GM20431 (cell line): ENCODE measurements around the gene CSNK1G2.

Experiments
- in situ Hi-C: fragments of 300-500 bp; cut with MseI, MboI; formaldehyde crosslinking; loops from one replicate; pipeline ENCODE4 v1.15.0; 2020; ENCODE audit warnings: low sequenced_read_pairs; ENCODE audit not compliant: unreplicated experiment

The CSNK1G2 gene

DNA sequence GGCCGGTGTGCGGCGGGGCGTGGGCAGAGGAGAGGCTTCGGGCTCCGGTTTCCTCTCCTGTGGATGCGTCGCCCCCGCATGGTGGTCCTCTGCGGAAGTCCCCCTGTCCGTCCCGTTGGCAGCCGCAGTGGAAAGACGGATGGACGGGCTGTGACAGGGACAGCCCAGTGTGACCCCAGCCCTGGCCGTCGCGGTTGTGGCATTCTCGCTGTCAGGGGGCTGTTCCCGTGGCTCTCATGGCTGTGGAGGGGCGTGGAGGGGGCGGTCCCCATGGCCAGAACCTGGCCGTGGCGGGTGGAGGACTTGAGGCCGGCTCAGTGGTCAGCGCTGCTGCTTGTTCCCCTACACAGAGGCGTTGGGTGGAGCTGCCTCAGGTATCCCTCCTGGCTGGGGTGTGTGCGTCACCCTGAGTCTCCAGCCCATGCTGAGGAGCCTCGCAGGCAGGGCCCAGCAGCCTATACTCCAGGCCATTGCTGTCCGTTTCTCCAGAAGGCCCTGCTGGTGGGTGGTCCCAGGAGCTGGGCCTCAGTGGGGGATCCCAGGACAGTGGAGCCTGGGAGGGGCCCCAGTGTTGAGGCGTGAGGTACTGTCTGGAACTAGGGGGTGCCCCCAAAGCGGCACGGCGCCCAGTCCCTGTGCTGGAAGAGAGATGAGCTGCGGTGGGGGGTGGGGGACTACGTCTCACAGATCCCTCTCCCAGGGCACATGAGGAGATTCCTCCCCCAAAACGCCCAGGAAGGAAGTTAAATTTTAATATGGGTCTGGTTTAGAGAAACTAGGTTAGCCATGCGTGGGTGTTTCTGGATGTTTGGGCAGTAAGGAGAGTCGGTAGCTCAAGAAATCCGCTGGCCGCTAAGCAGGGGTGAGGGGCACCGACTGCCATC, 20.3 kb downstream of the CSNK1G2 start:
- in situ Hi-C loops: no loop called here

DNA sequence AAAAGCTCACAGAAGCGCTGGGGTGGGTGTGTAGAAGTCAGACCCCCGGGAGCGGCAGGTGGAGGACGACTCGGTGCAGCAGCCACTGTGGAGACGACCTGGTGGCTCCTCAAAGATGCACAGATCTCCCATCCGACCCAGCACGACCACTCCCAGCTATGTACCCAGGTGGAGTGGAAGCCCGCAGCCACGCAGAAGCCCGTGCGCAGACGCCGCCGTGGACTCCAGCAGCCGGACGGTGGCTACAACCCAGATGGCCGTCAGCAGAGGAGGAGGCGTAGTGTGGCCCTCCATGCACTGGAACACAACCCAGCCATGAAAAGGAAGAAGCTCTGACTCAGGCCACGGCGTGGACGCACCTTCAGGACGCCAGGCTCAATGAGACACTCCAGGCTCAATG, 21.7 kb downstream of the CSNK1G2 start:
- in situ Hi-C loops: no loop called here

DNA sequence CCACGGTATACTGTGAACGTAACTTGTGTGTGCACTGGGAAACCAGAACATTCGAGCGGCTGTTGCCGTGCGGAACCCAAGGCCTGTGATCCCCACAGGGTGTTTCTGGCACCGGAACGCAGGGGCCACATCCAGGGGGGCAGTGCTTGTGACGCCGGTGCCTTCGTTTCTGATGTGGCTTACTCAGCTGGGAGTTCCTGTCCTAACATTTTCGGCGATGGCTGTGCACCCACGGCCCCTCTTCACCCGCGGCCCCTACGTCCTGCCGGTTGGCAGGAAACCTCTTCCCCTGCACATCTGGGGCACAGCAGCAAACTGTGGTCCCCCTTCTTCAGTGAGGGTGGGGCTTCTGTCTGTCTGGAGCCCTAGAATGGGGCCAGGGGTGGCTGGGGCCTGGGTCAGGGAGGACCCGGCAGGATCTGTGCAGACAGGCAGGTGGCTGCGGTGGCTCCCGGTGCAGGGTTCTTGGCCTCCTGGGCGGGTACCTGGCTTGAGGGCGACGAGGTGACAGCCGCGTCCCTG, 26.2 kb downstream of the CSNK1G2 start:
- in situ Hi-C loops: no loop called here

DNA sequence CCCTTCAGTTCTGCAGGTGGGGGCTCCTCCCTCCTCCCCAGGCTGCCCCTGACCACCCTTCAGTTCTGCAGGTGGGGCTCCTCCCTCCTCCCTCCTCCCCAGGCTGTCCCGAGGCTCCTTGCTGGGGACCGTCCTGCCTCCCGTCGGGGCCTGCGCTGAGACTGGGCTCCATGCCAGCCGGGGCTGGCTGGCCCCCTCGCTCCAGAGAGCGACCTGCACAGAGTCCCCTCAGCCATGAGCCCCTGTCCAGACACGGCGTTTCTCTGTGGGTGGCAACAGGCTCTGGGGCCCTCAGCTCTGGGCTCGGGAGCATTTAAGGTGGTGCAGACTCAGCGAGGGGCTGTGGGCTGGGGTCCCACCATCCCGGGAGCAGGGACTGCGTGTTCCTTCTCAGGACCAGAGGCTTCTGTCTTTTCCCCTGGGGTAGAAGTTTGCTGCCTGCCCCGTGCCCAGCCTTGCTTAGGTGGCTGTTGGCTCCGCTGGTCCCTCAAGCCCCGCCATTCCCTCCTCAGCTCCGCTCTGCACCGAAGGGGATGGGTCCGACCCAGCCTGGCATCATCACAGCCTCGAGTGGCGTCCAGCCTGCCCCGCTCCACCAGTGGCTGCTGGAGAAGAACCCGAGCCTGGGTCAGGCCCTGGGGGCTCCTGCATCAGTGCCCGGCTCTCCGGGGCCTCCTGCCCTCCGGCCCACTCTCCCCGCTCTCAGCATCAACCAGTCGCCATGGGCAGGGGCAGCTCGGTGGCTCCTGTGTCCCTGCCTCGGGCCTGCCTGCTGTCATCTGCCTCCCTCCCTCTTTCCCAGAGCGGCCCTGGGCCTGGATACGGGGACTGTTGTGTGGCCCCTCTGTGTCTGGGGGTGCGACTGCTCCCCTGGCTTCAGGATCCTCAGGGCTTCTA, 27.6 kb downstream of the CSNK1G2 start:
- in situ Hi-C loops: no loop called here

DNA sequence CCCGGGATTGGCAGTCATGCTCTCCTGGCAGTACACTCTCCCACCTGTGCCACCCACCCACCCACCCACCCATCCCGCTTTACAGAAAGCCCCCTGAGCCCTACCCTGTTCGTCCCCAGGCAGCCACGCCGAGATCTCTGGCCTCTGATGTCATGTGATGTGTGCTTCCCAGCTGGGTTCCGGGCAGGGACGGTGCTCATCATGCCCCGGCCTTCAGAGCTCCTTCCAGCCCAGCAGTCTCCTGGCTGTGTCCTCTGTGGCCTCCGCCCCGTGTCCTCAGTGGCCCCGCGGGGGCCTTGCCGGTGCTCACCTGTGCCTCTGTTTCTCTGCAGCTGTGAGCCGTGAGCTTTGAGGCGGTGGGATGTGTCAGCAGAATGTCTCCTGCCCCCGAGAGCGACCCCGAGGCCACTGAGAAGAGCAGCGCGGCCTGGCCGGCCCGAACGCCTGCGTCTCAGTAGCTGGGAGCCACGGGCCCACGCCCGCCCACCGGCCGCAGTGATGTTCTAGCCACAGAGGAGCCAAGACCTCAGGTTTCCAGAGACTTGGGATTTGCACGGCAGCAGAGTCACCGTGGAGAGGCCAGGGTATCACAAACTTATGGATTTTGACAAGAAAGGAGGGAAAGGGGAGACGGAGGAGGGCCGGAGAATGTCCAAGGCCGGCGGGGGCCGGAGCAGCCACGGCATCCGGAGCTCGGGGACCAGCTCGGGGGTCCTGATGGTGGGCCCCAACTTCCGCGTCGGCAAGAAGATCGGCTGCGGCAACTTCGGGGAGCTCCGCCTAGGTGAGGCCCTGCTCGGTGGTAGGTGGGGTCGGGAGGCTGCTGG, 28.4 kb downstream of the CSNK1G2 start:
- in situ Hi-C loops: no loop called here

DNA sequence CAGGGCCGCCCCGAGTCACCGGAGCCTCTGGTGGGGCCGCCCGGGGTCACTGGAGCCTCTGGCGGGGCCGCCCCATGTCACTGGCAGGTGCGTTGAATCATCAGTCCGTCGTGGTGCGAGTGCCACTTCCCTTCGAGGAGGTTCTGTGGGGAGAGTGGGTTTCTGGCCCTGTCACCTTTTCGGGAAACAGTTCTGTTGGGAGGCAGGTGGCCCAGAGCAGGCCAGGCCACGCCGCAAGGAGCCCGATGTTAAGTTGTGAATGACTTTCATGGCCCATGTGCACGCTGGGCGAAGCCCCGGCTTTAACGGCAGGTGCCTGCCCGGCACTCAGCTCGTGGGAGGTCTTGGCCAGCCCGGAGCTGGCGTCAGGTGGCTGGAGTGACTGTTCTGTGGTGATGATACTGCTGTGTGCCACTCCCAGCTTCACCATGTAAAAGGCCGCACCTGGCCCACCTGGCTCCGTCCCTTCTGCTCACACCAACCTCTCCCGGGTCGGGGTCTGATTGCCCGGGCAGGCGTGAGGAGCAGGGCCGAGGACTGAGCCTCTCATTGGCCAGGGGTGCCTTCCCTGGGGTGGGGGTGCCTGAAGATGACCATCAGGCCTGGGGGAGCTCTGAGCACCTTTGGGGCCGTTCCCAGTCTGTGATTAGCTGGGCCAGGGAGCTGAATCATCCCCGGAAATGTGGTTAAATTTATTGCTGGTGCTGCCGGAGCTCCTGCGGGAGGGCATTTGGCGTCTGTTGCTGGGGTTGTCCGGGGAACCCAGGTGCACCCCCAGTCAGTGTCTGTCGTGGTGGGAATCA, 29.2 kb downstream of the CSNK1G2 start:
- in situ Hi-C loops: no loop called here

DNA sequence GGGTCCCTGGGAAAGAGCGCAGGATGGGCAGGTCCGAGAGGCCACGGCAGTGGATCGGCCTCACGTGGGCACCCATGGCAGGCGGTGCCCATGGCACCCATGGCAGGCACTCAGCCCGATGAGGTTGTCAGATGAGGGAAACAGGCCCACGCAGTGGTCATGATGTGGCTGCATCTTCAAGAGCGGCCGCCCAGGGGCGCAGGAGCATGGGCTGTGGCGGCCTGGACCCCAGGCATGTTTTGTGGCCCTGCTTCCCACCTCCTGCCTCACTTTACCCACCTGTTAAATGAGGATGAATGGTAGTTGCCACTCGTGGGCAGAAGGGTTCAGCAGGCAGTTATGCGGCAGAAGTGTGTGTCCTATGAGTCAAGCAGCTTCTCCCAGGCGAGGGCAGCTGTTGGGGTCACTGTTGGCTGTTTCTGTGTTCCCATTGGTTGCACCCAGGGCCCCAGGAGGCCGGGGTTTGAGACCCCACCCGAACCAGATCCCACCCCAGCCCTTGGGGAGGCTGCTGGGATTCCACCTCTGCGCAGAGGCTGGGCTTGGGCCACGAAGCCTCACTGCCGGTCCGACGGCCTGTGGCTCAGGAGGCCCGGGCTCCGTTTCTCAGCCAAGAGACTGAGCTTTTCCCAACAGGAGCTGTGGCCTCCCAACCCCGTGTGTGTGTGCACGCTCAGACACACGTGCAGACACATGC, 30.0 kb downstream of the CSNK1G2 start:
- in situ Hi-C loops: no loop called here

DNA sequence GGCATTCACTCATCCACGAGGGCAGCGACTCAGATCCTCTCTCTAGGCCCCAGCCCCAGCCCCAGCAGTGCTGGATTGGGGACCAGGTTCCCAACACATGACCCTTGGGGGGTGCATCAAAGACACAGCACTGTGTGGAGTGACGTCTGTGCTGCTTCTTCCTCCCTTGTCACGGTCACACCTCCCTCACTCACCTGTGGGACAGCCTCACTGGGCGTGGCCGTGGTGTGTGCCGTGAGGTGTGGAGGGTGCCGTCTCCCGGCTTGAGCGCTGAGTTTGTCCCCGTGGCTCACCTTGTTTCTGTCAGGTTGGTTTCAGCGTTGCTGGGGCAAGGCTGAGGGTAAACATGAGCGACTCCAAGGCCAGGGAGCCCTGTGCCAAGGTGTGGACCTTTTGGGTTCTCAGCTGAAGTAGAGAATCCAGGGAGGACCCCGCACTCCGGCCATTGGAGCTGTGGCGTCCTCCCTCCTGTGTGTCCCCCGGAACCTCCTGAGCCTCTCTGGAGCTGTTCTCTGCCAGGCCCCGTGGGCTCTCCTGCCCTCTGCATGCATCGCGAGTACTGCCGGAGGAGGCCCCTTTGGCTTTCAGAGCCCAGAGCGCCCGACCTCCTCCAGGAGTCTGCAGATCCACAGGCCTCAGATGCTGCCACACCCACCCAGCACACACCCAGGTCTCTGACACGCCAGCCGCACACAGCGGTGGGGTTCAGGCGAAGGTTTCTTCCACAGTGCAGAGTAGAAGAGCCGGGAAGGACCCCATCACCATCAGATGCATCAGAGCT, 33.6 kb downstream of the CSNK1G2 start:
- in situ Hi-C loops: no loop called here

DNA sequence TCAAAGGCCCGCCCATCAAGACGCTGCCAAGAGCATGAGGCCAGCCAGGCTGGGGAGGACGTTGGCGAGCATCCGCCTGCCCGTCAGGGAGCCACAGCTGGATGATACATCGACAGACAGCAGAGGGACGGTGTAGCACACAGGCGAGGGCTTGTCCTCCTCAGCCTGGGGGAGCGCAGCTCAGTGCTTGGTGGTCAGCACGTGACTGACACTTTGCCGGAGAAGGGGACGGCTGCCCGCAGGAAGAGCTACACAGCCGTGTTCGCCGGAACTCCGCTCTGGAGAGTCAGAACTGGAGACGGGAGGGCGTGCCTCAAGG, 34.1 kb downstream of the CSNK1G2 start:
- in situ Hi-C loops: no loop called here

DNA sequence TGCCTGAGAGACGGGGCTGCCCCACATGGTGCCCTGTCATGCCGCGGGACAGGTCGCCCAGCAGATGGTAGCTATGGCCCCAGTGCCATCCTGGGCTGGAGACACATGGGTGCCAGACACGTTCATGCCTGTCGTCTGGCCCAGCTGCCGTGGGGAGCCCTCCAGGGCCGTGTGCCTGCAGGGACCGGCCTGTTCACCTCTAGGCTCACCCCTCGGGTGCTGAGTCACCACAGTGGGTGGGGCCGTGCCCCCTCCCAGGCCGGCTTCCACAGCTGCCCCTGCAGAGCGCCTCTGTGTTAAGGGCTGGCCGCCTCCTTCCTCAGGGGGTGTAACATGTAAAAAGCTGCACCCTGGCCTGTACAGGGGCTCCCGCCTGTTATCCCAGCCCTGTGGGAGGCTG, 36.1 kb downstream of the CSNK1G2 start:
- in situ Hi-C loops: no loop called here

DNA sequence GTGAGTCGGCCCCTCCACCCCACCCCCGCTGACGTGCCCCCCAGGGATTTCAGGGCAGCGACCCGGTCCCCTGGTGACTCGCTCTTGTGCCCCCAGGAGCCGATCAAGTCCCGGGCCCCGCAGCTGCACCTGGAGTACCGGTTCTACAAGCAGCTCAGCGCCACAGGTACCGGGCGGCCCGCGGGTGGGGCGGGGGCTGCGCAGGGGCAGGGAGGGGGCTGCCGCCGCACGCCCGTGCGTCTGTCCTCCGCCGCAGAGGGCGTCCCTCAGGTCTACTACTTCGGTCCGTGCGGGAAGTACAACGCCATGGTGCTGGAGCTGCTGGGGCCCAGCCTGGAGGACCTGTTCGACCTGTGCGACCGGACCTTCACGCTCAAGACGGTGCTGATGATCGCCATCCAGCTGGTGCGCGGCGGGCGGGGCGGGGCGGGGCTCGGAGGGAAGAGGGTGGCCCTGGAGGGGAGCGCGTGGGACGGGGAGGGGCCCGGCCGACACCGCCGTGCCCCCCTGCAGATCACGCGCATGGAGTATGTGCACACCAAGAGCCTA, 37.4 kb downstream of the CSNK1G2 start:
- in situ Hi-C loops: no loop called here

DNA sequence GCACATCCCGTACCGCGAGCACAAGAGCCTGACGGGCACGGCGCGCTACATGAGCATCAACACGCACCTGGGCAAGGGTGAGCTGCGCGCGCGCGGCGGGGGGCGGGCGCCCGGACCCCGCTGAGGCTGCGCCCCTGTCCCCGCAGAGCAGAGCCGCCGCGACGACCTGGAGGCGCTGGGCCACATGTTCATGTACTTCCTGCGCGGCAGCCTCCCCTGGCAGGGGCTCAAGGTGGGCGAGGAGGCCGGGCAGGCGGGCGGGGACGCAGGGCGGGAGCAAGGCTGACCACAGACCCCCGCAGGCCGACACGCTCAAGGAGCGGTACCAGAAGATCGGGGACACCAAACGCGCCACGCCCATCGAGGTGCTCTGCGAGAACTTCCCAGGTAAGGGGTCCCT, 38.0 kb downstream of the CSNK1G2 start:
- in situ Hi-C loops: no loop called here

DNA sequence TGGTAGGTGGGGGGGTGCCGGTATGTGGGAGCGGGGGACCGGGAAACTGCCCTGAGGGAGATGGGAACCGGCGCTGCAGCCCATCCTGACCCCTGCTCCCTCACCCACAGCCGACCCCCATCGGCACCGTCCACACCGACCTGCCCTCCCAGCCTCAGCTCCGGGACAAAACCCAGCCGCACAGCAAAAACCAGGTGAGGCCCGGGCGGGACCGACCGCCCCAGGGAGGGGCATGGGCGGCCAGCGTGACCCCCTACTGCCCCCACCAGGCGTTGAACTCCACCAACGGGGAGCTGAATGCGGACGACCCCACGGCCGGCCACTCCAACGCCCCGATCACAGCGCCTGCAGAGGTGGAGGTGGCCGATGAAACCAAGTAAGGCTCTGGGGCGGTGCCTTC, 38.7 kb downstream of the CSNK1G2 start:
- in situ Hi-C loops: no loop called here

DNA sequence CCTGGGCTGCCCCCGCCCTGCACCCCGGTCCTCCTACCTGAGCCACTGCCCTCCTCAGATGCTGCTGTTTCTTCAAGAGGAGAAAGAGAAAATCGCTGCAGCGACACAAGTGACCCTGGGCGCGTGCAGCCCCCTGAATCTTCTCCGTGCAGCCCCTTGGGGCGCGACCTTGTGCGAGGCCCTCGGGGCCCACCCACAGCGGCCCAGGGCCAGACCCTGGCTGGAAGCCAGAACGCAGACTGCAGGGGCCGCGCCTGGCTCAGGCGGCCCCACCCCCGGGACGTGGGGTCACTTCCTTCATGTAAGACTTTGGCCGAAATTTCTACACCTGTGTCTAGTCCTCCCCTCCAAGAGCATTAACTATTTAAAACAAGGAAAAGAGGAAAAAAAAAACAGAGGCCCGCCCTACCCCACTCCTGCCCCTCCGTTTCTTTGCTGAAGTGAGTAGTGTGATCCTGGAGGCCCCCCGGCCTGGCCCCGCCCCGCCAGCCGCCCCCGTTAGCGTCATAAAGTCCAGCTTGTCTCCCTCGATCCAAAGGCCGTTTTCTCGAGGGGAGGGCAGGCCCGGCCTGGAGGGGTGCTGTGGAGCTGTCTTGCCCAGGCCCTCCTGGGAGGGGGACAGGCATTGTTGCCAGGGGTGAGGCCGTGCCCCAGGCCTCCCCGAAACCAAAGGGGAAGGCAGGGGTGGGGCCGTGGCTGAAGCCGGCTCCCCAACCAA, 39.3 kb downstream of the CSNK1G2 start:
- in situ Hi-C loops: no loop called here

DNA sequence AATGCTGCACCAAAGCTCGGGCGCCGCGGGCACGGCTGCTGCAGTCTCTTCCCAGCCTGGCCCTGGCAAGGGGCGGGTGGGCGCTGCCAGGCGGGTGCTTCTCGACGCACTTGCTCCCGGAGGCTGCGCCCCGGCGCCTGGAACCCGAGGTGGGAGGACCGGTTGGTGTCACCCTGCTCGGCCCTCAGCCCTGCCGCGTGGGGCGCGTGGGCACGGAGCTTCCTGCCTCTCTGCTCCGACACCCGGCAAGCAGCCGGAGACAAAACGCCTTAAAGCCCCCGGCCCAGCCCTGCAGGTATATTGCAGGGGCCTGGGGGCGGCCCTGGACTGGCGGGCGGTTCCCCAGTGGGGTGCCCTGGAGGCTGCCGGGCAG, 39.8 kb downstream of the CSNK1G2 start:
- in situ Hi-C loops: no loop called here

DNA sequence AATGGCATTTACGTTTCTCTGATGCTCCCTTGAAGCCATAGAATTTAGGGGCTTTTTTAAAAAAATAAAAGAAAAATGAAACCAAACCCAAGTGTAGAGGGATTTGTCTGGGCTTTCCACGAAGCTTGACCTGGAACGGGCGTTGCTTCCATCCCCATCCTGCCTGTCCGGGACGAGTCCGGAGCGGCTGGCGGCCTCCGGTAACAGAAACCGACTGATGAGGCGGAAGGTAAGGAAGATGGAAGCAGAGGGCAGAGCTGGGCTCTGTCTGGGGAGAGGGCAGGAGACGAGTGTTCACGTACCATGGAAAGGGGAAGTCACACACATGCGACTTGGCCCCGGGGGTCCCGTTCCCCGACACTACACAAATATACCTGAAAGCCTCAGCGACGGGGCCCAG, 40.3 kb downstream of the CSNK1G2 start:
- in situ Hi-C loops: no loop called here

DNA sequence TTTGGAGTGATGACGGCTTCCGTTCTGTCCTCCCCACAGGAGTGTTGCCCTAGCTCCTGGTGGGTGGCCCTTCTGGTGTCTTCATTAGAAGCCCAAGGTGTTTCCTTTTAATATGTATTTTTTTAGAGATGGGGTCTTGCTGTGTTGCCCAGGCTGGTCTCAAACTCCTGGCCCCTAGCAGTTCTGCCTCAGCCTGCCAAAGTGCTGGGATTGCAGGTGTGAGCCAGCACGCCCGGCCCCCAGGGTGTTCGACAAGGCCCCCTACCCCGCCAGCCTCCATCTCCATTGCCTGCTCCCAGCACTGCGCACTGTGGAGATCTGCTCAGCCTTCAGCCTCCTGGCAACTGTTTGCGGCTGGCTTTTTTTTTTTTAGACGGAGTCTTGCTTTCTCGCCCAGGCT, 43.4 kb downstream of the CSNK1G2 start:
- in situ Hi-C loops: no loop called here
